ENCODE data around the gene CPEB3. TPM values are rescaled to one million over a fixed set of nuclear protein-coding genes. Genes with fewer than 3 reads are reported as not detected.
"Not testable (repeated sequence)": the region's sequence is repeated elsewhere in the genome, so short reads cannot be mapped to it uniquely, and the experiment has no call there.

The CPEB3 gene
- total and polyA plus RNA-seq, 4 donors = 2.1 to 8.4 (median 5.1) TPM

GRCh38 chr10:92142949-92143348, 147.9 kb downstream of the CPEB3 start:
- no peak overlapping the region for H3K4me3 ChIP-seq (ENCODE audit: low read depth in 1 of 3, low read length in 3 of 3)
- no peak for DNase-seq (ENCODE audit: low spot score)
- TF ChIP-seq FOXA1 (IDR thresholded peaks at IDR 0.05) (no peak), FOXA2 (IDR thresholded peaks at IDR 0.05) (no peak), EGR1 (IDR thresholded peaks at IDR 0.05; ENCODE audit: low read depth in 2 of 2) (no peak), YY1 (IDR thresholded peaks at IDR 0.05) (no peak), ZBTB33 (IDR thresholded peaks at IDR 0.05) (no peak), JUND (IDR thresholded peaks at IDR 0.05) (no peak), REST (IDR thresholded peaks at IDR 0.05) (no peak)
- H3K9ac ChIP-seq (ENCODE audit: low read depth in 1 of 2, low read length in 2 of 2) = no peak overlapping the region
- no peaks in the 10 kb centered on the region for H3K9me3 ChIP-seq (ENCODE audit: control insufficient read depth in 4 of 4, low read length in 3 of 4)
- 89% methylated on average over 3 of the region's 3 CpGs for whole genome bisulfite sequencing
- H3K4me1 ChIP-seq (ENCODE audit: control insufficient read depth in 4 of 4, insufficient read depth in 4 of 4, low read length in 3 of 4) = no peaks in the 10 kb centered on the region
- H3K36me3 ChIP-seq (ENCODE audit: control insufficient read depth in 4 of 4, insufficient read depth in 3 of 4, low read depth in 1 of 4, low read length in 3 of 4) = no peaks in the 10 kb centered on the region
- H3K27me3 ChIP-seq (ENCODE audit: control insufficient read depth in 4 of 4, insufficient read depth in 4 of 4, low read length in 3 of 4) = no peaks in the 10 kb centered on the region
- H3K27ac ChIP-seq (ENCODE audit: low read depth in 1 of 2, low read length in 2 of 2) = no peak overlapping the region

- H3K27me3 ChIP-seq (ENCODE audit: control insufficient read depth in 4 of 4, insufficient read depth in 4 of 4, low read length in 3 of 4) = no peaks in the 10 kb centered on the region
- TF ChIP-seq MAX (IDR thresholded peaks at IDR 0.05) = no peak
- no peak for TF ChIP-seq TAF1 (conservative IDR thresholded peaks at IDR 0.05)
- no peak for TF ChIP-seq JUND (IDR thresholded peaks at IDR 0.05)
- no peak for TF ChIP-seq HNF4A (conservative IDR thresholded peaks at IDR 0.05)
- WGBS = 84% methylated on average over 1 of the region's 1 CpG
- H3K4me3 ChIP-seq (ENCODE audit: low read depth in 1 of 3, low read length in 3 of 3) = no peak overlapping the region
- H3K9ac ChIP-seq (ENCODE audit: low read depth in 1 of 2, low read length in 2 of 2) = no peak overlapping the region
- no peaks in the 10 kb centered on the region for H3K36me3 ChIP-seq (ENCODE audit: control insufficient read depth in 4 of 4, insufficient read depth in 3 of 4, low read depth in 1 of 4, low read length in 3 of 4)
- no peak for DNase-seq (ENCODE audit: low spot score)
- H3K9me3 ChIP-seq (ENCODE audit: control insufficient read depth in 4 of 4, low read length in 3 of 4) = no peaks in the 10 kb centered on the region
- no peaks in the 10 kb centered on the region for H3K4me1 ChIP-seq (ENCODE audit: control insufficient read depth in 4 of 4, insufficient read depth in 4 of 4, low read length in 3 of 4)
- H3K27ac ChIP-seq (ENCODE audit: low read depth in 1 of 2, low read length in 2 of 2) = no peak overlapping the region
These were observed 148.4 kb downstream of the CPEB3 start for GRCh38 chr10:92142512-92142911.

GRCh38 chr10:92141147-92141546, 149.7 kb downstream of the CPEB3 start:
- H3K27ac ChIP-seq (ENCODE audit: low read depth in 1 of 2, low read length in 2 of 2); H3K36me3 ChIP-seq (ENCODE audit: control insufficient read depth in 4 of 4, insufficient read depth in 3 of 4, low read depth in 1 of 4, low read length in 3 of 4); H3K9me3 ChIP-seq (ENCODE audit: control insufficient read depth in 4 of 4, low read length in 3 of 4); H3K27me3 ChIP-seq (ENCODE audit: control insufficient read depth in 4 of 4, insufficient read depth in 4 of 4, low read length in 3 of 4); H3K4me1 ChIP-seq (ENCODE audit: control insufficient read depth in 4 of 4, insufficient read depth in 4 of 4, low read length in 3 of 4); H3K9ac ChIP-seq (ENCODE audit: low read depth in 1 of 2, low read length in 2 of 2); H3K4me3 ChIP-seq (ENCODE audit: low read depth in 1 of 3, low read length in 3 of 3); DNase-seq (ENCODE audit: low spot score): not testable (repeated sequence)
- no CpG with 5 or more reads among the region's 3 CpGs for WGBS

- H3K36me3 ChIP-seq (ENCODE audit: control insufficient read depth in 4 of 4, insufficient read depth in 3 of 4, low read depth in 1 of 4, low read length in 3 of 4); H3K9ac ChIP-seq (ENCODE audit: low read depth in 1 of 2, low read length in 2 of 2); H3K27me3 ChIP-seq (ENCODE audit: control insufficient read depth in 4 of 4, insufficient read depth in 4 of 4, low read length in 3 of 4); H3K9me3 ChIP-seq (ENCODE audit: control insufficient read depth in 4 of 4, low read length in 3 of 4); DNase-seq (ENCODE audit: low spot score); H3K4me3 ChIP-seq (ENCODE audit: low read depth in 1 of 3, low read length in 3 of 3); H3K27ac ChIP-seq (ENCODE audit: low read depth in 1 of 2, low read length in 2 of 2): not testable (repeated sequence)
- H3K4me1 ChIP-seq (ENCODE audit: control insufficient read depth in 4 of 4, insufficient read depth in 4 of 4, low read length in 3 of 4) = peaks cover 2 to 13% (median 9%) of the 10 kb centered on the region in 4 donors
- WGBS = 90% methylated on average over 1 of the region's 1 CpG
These were observed 156.8 kb downstream of the CPEB3 start for GRCh38 chr10:92134049-92134448.

Data from liver (tissue), 9 donors.